SKM-1 (cell line): ENCODE measurements around the gene NPDC1.
"Not testable (repeated sequence)": the region's sequence is repeated elsewhere in the genome, so short reads cannot be mapped to it uniquely, and the experiment has no call there.

Experiments used
- DNase-seq: peaks from one replicate; lab custom pipeline; 2025; ENCODE audit not compliant: unreplicated experiment; lab: John Stamatoyannopoulos, UW

The NPDC1 gene

GRCh38 chr9:137041124-137041523, 4.9 kb downstream of the NPDC1 start:
- DNase-seq = no peak

- no peak for DNase-seq
Measured at GRCh38 chr9:137040568-137040967, 5.4 kb downstream of the NPDC1 start.

- no peak for DNase-seq
Measured at GRCh38 chr9:137039611-137040366, 6.2 kb downstream of the NPDC1 start.

- DNase-seq = no peak
Measured at GRCh38 chr9:137038916-137039315, 7.1 kb downstream of the NPDC1 start.

GRCh38 chr9:137037483-137037882, 8.5 kb downstream of the NPDC1 start:
- DNase-seq = no peak

- DNase-seq = no peak
Measured at GRCh38 chr9:137037035-137037434, 8.9 kb downstream of the NPDC1 start.

- DNase-seq = no peak
Measured at GRCh38 chr9:137035937-137036336, 10.0 kb downstream of the NPDC1 start.

- DNase-seq = no peak
Measured at GRCh38 chr9:137035507-137035834, 10.5 kb downstream of the NPDC1 start.

- DNase-seq = peak; percentile 89
Measured at GRCh38 chr9:137034709-137035506, 11.1 kb downstream of the NPDC1 start.

- DNase-seq = no peak
Measured at GRCh38 chr9:137034039-137034708, 11.8 kb downstream of the NPDC1 start.

- DNase-seq = not testable (repeated sequence)
Measured at GRCh38 chr9:137033481-137033880, 12.5 kb downstream of the NPDC1 start.

- DNase-seq = peak; percentile 75
Measured at GRCh38 chr9:137032858-137033257, 13.1 kb downstream of the NPDC1 start.

GRCh38 chr9:137031904-137032640, 13.9 kb downstream of the NPDC1 start, which contains the start of gene FUT7:
Gene FUT7, minus strand, starts transcription at chr9:137032088. Its CDS starts 97 bp downstream, at chr9:137031991.
- peak; percentile 27 for DNase-seq

- DNase-seq = peak; percentile 76
Measured at GRCh38 chr9:137030538-137031527, 15.1 kb downstream of the NPDC1 start.

- DNase-seq = no peak
Measured at GRCh38 chr9:137030006-137030405, 16.0 kb downstream of the NPDC1 start.

- DNase-seq = peak; percentile 60
Measured at GRCh38 chr9:137029058-137029936, 16.7 kb downstream of the NPDC1 start.

- peak; percentile 34 for DNase-seq
Measured at GRCh38 chr9:137028263-137029057, 17.5 kb downstream of the NPDC1 start.
